ENCODE results near the gene LAMA5. TPM values are rescaled to one million over a fixed set of nuclear protein-coding genes. Genes with fewer than 3 reads are reported as not detected.

Gene LAMA5
- total RNA-seq, 2 experiments from 2014 or later, result 53.3 to 162 TPM

- Histone ChIP-seq H3K27ac (ENCODE audit: low read depth, low read length, poor library complexity, severe bottlenecking) (no peak overlapping the region), H3K4me2 (ENCODE audit: low read length) (no peak overlapping the region), H3K4me1 (ENCODE audit: insufficient read depth, low read length, poor library complexity, severe bottlenecking) (peaks cover 5% of the 10 kb centered on the region), H3K79me2 (ENCODE audit: insufficient read depth, low read depth, low read length) (no peaks in the 10 kb centered on the region), H3K9me3 (ENCODE audit: low read length) (no peaks in the 10 kb centered on the region), H3K36me3 (ENCODE audit: insufficient read depth, low read length) (peaks cover 31% of the 10 kb centered on the region), H3K9me2 (ENCODE audit: insufficient read depth, low read length) (no peaks in the 10 kb centered on the region), H3K4me3 (ENCODE audit: low read depth, low read length, poor library complexity, severe bottlenecking) (no peak overlapping the region), H4K20me1 (ENCODE audit: insufficient read depth, low read length) (no peaks in the 10 kb centered on the region), H2AFZ (ENCODE audit: low read length) (no peak overlapping the region)
- intact Hi-C loops (cut with micrococcal nuclease; ENCODE audit: unreplicated experiment), result no loop called here
- ChIA-PET CTCF (ENCODE audit: unreplicated experiment) (no interaction called here), POLR2A (no interaction called here)
- DNase-seq (ENCODE audit: low spot score), result no peak
- no TSS peak for BruUV-seq (replicated peaks)
- no peak for TF ChIP-seq CTCF (conservative IDR thresholded peaks at IDR 0.05; ENCODE audit: low read length)
- no peak for TF ChIP-seq EZH2phosphoT487 (IDR thresholded peaks at IDR 0.05; ENCODE audit: borderline replicate concordance, low read depth, low read length)
Observed at GRCh38 chr20:62347445-62347844, 19.7 kb downstream of the LAMA5 start.

- Histone ChIP-seq H3K4me2 (ENCODE audit: low read length) (no peak overlapping the region), H3K9me2 (ENCODE audit: insufficient read depth, low read length) (no peaks in the 10 kb centered on the region), H3K9me3 (ENCODE audit: low read length) (no peaks in the 10 kb centered on the region), H2AFZ (ENCODE audit: low read length) (no peak overlapping the region), H3K4me3 (ENCODE audit: low read depth, low read length, poor library complexity, severe bottlenecking) (no peak overlapping the region), H3K79me2 (ENCODE audit: insufficient read depth, low read depth, low read length) (no peaks in the 10 kb centered on the region), H3K27ac (ENCODE audit: low read depth, low read length, poor library complexity, severe bottlenecking) (no peak overlapping the region), H4K20me1 (ENCODE audit: insufficient read depth, low read length) (no peaks in the 10 kb centered on the region), H3K4me1 (ENCODE audit: insufficient read depth, low read length, poor library complexity, severe bottlenecking) (peaks cover 8% of the 10 kb centered on the region), H3K36me3 (ENCODE audit: insufficient read depth, low read length) (peaks cover 31% of the 10 kb centered on the region)
- ChIA-PET POLR2A (no interaction called here), CTCF (ENCODE audit: unreplicated experiment) (no interaction called here)
- intact Hi-C loops (cut with micrococcal nuclease; ENCODE audit: unreplicated experiment), result no loop called here
- TF ChIP-seq CTCF (conservative IDR thresholded peaks at IDR 0.05; ENCODE audit: low read length) (no peak), EZH2phosphoT487 (IDR thresholded peaks at IDR 0.05; ENCODE audit: borderline replicate concordance, low read depth, low read length) (no peak)
- no peak for DNase-seq (ENCODE audit: low spot score)
- no TSS peak for BruUV-seq (replicated peaks)
Observed at GRCh38 chr20:62347151-62347404, 20.0 kb downstream of the LAMA5 start.

GRCh38 chr20:62346398-62347150 is 20.5 kb downstream of the LAMA5 start:
- no peak for DNase-seq (ENCODE audit: low spot score)
- Histone ChIP-seq H3K4me1 (ENCODE audit: insufficient read depth, low read length, poor library complexity, severe bottlenecking) (peaks cover 13% of the 10 kb centered on the region), H3K36me3 (ENCODE audit: insufficient read depth, low read length) (peaks cover 34% of the 10 kb centered on the region), H3K27ac (ENCODE audit: low read depth, low read length, poor library complexity, severe bottlenecking) (no peak overlapping the region), H3K4me2 (ENCODE audit: low read length) (no peak overlapping the region), H3K9me2 (ENCODE audit: insufficient read depth, low read length) (no peaks in the 10 kb centered on the region), H3K9me3 (ENCODE audit: low read length) (0 out of 2 replicates have a peak, but pooled peaks cover under 1% of the 10 kb centered on the region), H3K79me2 (ENCODE audit: insufficient read depth, low read depth, low read length) (peaks cover 2% of the 10 kb centered on the region; the same call in 1 of the 2 replicates), H3K4me3 (ENCODE audit: low read depth, low read length, poor library complexity, severe bottlenecking) (no peak overlapping the region), H2AFZ (ENCODE audit: low read length) (no peak overlapping the region), H4K20me1 (ENCODE audit: insufficient read depth, low read length) (no peaks in the 10 kb centered on the region)
- no TSS peak for BruUV-seq (replicated peaks)
- intact Hi-C loops (cut with micrococcal nuclease; ENCODE audit: unreplicated experiment), result no loop called here
- ChIA-PET POLR2A (no interaction called here), CTCF (ENCODE audit: unreplicated experiment) (no interaction called here)
- TF ChIP-seq EZH2phosphoT487 (IDR thresholded peaks at IDR 0.05; ENCODE audit: borderline replicate concordance, low read depth, low read length), result no peak
- no peak for TF ChIP-seq CTCF (conservative IDR thresholded peaks at IDR 0.05; ENCODE audit: low read length)

All from OCI-LY7 (cell line).